Activated CD8-positive, alpha-beta memory T cell treated with anti-CD3 and anti-CD28 coated beads, Interleukin-2, amount 50 U/mL, for 24 hours (primary cell): ENCODE data around the gene PIP5K1C.
A peak's percentile ranks its signal among the peaks of the same experiment; 100 is the strongest.
"Not testable (repeated sequence)": the region's sequence is repeated elsewhere in the genome, so short reads cannot be mapped to it uniquely, and the experiment has no call there.

Experiments used
- DNase-seq: peaks from one replicate; pipeline ENCODE4 v3.0.0-alpha.2; 2020; ENCODE audit errors: extremely low read depth

The PIP5K1C gene

GRCh38 chr19:3644351-3645066 is 55.8 kb downstream of the PIP5K1C start:
- no peak for DNase-seq

- DNase-seq, result no peak
Observed at GRCh38 chr19:3643674-3644313, 56.5 kb downstream of the PIP5K1C start.

- no peak for DNase-seq
Observed at GRCh38 chr19:3642987-3643673, 57.1 kb downstream of the PIP5K1C start.

DNA sequence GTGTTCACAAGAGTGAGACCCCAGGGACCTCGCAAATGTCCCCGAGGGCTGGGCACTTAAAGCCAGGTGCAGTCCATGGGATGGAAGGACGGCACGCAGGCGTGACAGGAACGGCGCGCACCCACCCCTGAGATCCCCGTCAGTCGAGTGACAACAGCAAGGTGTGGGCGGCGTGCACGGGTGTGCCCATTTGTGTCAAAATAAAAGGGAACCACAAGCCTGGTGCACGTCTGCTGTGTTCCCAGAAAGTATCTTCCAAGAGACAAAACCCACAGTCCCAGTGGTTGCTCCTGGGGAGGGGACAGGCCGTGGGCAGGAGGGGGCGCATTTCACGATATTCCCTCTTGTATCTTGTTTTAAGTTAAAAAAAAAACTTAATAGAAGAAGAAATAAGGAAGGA is 58.0 kb downstream of the PIP5K1C start:
- DNase-seq, result no peak

DNA sequence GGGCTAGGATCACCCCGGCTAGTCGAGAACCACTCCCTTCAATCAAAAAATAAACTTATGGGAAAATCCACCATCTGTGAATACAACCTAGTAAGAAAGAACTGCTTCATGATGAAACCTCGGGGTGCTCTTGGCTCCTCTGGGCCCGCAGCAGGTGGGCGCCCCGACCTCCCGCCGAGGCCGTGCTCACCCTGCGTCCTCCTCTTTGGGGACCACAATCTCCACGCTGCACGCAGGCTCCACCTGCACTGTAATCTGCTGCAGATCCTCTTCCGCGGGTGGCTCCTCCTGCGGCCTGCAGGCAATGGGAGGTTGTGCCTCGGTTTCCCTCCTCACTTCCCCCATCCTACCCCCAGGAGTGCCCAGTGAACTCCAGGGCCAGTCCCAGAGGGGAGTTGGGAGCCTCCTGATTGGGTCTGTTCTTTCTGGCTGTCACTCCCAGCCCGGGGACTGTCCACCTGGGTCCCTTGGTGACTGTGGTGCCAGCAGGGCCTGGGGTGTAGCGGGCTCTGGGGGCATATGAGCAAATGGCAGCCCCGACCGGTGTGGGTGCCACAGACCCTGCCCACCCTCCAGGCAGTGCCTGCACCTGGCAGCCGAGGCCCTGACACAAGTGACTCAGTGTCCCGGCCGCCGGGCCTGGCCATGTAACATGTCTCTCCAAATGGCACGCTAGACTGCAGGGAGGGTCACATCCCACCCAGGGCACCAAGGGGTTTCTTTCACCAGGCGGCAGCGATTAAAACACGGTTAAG is 58.6 kb downstream of the PIP5K1C start:
- no peak for DNase-seq

DNA sequence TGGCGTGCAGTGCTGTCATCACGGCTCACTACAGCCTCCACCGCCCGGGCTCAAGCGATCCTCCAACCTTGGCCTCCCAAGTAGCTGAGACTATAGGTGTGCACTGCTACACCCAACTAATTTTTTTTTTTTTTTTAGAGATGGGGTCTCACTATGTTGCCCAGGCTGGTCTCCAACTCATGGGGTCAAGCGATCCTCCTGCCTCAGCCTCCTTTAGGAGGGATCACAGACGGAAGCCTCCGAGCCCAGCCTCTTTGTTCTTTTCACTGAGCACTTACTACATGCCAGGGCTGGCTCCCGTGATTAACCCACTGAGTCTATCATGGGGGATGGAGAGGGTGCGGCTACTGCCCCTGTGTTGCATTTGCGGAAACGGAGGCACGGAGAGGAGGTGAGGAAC is 60.8 kb downstream of the PIP5K1C start:
- DNase-seq, result no peak

DNA sequence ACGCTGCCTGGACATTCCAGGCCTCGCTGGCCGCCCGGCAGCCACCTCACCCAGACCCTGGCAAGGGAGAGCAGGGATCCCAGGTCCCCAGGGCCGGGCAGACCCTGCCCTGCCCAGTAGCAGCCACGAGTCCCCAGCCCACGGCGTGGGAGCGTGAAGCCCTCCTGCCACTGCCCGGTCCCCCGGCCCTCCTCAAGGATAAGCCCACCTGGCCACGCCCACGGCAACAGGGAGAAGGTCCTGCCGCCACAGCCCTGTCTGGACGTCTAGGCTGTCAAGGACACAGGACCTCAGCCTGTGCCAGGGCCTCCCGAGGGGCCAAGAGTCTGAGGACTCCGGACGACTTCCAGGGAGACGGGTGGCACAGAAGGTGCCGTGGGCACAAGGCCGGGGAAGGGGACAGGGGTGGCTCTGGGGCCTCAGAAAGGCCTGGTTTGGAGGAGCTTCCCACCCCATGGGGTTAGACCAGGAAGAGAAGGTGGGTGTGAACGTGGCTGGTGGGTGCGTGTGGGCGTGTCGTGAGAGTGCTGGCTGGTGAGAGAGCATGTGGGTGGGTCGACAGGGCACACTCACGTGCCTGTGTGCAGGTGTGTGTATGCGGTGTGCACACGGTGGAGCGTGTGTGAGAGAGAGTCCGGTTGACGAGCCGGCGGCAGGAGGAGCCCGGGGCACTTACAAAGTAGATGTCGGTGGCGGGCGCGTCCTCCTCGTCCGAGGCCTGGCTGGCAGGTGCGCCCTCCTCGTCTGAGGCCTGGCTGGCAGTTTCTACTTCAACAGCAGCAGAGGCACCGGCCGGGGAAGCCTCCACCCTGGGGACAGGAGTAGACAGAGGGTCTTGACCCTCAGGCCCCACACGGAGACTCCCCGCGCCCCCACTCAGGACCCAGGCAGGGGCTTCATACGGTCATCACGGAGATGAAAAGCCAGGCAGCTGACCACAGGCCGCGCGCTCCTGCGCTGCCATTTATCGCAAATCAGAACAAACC is 61.8 kb downstream of the PIP5K1C start:
- DNase-seq, result no peak

DNA sequence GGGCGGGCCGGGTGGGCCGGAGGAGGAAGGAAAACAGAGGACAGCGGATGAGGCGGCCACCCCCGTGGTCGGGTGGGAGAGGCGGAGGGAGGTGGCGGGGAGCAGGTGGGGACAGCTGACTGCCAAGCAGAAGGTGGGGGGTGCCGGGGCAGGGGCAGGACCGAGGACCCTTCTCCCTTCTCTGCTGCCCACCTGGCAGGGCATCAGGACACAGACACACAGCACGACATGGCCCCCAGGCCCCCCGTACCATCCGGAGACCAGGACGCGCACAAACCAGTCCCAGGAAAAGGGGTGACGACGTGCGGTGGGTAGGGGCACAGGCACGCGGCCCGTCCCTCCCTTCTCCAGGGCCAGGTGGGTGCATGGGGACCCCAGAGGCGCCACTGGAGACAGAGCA is 62.6 kb downstream of the PIP5K1C start:
- DNase-seq, result no peak

GRCh38 chr19:3636962-3637361 is 63.3 kb downstream of the PIP5K1C start:
- no peak for DNase-seq

DNA sequence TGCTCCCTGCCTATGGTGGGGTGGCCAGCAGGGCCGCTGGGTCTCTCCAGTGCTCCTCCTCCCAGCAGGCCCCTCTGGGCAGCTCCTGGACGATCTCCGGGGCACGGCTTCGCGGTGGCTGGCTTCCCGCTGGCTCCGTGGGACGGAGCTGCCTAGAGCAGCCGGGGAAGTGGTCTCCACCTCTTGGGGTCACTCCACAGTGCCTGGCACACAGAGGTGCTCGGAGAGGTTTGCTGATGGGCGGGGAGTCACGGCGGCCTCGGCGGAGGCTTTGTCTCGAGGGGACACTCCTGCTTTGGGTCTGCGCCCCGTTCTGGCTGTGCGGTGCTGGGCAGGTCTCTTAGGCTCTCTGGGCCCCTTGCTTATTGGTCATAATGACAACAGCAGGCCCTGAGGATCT is 63.8 kb downstream of the PIP5K1C start:
- DNase-seq, result no peak

GRCh38 chr19:3634496-3635045 is 65.7 kb downstream of the PIP5K1C start:
- DNase-seq, result no peak

DNA sequence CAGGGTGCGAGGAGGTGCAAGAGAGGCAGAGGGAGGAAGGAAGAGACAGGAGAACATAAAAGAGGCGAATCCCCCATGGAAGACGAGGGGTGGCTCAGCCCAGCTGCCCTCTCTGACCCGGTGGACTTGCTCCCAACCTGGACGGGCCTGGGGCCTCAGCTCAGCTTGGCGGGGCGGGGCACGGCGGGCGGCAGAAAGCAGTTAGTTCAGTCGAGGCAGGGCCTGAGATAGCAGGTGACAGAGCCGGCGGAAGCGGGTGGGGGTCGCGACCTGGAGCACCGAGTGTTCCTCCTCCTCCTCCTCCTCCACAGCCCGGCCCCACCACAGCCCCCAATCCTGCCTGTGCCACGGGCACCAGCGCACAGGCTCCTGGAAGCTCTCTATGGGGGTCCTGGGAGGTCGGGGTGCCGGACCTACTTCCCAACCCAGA is 66.7 kb downstream of the PIP5K1C start:
- no peak for DNase-seq

DNA sequence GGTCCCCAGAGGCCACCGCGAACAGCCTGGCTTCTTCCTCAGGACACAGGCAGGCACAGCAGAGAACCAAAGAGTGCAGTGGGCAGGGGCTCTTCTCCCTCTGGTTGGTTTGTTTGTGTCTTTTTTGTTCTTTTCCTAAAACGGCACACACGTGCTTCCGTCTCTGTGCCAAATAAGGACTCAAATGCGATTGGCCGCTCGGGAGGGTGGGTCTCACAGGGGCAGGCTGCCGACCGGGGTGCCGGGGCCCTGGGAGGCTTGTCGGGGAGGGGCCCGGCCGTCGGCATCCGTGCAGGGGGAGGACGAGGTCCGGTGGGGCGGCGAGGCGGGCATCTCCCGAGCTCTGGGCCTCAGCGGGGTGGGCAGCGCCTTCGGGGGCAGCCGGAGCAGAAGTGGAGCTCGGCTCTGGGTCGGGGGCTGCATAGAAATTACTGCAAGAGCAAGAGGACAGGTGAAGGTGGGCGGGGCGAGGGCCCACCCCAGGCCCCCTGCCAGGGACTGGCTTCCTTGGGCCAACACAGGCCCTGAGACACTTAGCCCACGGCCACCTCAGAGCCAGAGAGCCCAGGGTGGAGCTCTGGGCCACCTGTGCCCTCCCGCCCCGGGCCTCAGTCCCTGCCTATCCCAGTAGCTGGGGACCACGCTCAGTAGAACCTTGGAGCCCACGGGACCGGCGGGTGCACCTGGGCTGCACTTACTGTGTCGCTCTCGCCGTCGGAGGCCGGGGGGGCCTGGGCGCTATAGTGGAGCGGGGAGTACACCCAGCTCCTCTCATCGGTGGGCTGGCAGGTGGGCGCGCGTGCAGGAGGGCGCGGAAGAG is 67.3 kb downstream of the PIP5K1C start:
- DNase-seq, result no peak

GRCh38 chr19:3632098-3632497 is 68.2 kb downstream of the PIP5K1C start:
- DNase-seq, result no peak

DNA sequence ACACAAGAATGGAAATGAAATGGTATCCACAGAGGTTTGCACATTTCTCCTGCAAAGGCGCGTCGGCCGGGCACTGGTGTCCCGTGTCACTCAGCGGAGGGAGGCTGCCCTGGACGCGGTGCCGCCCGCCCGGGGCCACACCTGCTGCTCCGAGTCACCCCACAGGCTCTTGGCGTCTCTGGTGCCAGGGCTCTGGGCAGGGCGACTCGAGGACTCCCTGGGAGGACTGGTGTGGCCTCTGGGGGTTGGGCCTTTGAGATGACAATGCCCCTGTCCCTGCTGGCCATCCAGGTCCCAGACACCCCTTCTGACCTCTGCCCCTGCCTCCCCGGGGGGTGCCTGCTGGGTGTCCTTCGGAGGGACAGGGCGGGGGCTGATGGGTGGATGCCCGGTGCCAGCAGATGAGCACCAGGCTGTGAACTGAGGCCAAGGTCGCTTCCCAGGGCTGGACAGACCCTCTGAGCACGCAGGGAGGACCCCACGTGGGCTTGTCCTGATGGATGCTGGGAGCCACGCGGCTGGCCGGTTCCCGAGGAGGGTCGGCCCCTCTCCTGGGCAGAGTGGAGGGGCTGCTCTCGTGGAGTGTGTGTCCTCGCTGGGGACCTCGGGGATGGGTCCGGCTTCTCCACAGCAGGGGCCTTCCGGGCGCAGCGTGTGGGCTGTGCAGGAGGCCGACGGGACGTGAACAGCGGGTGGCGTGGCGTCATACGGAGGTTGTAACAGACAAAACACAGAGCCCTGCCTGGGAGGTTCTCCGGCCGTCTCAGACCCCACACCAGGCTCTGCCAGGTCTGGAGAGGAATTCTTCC is 69.0 kb downstream of the PIP5K1C start:
- no peak for DNase-seq

DNA sequence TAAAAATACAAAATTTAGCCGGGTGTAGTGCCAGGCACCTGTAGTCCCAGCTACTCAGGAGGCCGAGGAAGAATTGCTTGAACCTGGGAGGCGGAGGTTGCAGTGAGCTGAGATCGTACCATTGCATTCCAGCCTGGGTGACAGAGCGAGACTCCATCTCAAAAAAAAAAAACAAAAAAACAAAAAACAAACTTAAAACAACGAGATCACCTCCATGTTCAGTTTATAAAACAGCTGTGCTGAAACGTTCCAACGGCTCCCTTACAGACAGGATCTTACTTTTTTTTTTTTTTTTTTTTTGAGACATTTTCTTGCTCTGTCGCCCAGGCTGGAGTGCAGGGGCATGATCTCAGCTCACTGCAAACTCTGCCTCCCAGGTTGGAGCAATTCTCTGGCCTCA is 71.5 kb downstream of the PIP5K1C start:
- DNase-seq, result not testable (repeated sequence)

- DNase-seq, result no peak
Observed at GRCh38 chr19:3627351-3627723, 72.9 kb downstream of the PIP5K1C start.

DNA sequence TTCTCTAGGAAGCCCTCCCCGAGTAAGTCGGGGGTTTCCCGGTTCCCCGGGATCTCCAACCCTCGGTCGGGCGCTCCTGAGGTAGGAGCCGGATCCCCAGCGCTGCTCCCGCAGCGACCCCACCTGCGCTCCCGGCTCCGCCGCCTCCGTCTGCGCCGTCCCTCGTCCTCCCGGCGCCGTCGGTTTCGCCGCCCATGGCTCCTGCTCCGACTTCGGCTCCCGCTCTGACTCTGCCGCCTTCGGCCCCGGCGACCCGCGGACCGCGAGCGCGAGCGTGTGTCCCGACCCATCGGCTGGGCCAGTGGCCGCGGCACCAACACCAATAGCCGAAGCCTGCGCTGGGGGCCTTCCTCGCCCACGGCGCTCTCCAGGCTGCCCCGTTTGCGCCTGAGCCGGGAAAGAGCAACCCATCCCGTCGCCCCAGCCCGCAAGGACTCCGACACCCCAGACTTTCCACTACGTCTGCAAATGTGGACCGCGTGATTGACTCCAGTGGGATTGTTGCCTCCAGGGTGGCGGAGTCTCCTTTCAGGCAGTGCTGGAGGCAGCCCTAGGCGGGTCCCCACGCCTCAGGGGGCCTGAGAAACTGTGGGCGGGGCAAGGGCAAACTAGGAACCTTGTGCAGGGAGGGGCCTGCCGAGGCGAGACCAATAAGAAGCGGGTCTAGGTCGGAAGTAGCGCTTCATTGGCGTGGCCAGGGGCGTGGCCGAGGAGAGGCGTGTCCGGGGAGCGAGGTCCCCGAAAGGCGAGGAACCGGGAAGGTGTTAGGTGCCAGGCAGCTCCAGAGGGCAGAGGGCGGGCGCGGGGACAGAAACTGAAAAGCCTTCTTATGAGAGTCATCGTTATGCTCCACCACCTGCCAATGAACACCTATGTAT is 73.6 kb downstream of the PIP5K1C start, which contains the start of gene CACTIN:
TSS of gene CACTIN (minus strand) at position 318 of the 878 bp plus-strand sequence. CDS start at position 290, 28 bp downstream.
- DNase-seq, result peak; percentile 94
